Brain pericyte (primary cell): ENCODE data around the gene SIX4.
"Not testable (repeated sequence)": the region's sequence is repeated elsewhere in the genome, so short reads cannot be mapped to it uniquely, and the experiment has no call there.

Experiments used
- DNase-seq: peaks from one replicate; pipeline ENCODE4 v3.0.0-alpha.2; 2012; ENCODE audit warnings: low read depth, low spot score

Gene SIX4

DNA sequence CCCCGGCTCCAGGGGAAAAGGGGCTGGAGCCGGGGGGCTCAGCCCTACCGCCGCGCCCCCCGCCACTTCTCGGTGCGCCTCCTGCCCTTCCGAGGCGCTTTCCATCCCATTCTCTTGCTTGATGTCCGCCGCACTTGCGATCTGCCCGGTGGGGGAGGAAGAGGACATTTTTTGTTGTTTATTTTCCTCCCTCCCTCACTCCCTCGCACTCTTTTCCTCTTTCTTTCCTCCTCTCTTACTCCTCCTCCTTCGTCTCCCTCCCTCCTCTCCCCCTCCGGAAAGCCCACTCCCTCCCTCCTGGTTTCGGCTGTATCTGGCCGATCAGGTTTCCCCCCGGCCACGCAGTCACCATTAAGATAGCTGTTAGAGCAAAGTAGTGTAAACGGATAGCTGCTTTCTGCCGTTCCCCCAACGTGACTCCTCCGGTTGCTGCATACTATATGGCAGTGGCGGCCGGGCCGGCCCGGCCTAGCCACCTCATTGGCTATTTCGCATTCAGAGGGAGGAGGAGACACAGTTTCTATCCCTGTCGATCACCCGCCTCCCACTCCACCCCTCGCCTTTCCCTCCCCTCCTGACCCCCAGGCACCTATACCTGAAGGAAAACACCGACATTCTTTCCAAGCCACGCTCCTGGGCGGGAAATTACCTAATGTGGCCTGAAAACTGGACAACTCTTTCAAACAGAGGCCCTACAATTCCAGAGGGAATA is at the start of gene SIX4:
SIX4 (minus strand) TSS at position 445 of the 712 bp plus-strand sequence; CDS start at position 168, 277 bp downstream.
- DNase-seq = no peak

DNA sequence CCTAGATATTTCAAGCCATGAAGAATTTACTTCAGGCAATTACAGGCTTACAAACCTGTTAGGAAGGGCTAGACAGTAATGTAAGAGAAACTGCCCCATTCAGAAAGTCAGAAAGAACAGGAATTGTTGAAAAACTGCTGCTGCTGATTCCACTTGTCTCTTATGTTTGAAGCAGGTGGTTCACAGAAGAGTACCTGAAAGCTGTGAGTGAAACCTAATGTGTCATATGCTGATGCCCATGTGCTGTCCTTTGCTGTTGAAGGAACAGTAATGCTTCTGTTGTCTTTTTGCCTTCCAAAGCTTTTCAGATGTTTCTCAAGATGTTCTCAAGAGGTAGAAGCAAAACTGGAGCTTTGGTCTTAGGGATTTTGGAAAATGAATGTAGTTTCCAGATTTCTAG is 49.4 kb upstream of the SIX4 start:
- no peak for DNase-seq

DNA sequence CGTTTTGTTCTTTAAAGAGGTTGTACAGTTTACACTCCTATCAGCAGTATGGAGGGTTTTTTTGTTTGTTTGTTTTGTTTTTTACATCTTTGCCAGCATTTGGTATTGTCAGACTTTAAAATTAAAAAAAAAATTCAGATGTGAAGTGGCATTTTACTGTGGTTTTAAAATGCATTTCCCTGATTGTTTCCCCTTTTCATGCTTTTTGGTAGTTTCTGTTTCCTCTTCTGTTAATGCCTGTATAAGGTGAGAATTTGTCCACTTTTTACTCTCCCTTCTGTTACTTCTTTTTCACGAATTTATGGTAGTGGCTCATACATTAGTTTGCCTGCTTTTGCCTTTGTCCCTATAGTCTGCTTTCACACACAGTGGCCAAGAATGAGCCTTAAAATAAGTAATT is 47.0 kb upstream of the SIX4 start:
- no peak for DNase-seq

DNA sequence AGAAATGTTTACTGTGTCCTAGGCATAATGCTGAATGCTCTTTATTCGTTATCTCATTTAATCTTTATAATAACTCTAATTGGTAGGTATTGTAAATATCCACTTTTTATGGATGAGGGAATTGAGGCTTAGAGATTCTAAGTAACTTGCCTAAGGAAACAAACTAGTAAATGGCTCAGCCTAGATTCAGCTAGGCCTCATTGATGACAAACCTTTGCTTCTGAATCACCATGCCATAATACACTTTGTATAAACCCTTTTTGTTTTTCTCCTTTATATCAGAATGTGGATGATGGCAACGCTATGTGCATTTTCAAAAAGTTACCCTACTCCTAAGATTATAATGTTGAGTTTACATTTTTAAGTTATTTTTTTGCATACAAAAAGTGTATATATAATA is 44.5 kb upstream of the SIX4 start:
- no peak for DNase-seq

DNA sequence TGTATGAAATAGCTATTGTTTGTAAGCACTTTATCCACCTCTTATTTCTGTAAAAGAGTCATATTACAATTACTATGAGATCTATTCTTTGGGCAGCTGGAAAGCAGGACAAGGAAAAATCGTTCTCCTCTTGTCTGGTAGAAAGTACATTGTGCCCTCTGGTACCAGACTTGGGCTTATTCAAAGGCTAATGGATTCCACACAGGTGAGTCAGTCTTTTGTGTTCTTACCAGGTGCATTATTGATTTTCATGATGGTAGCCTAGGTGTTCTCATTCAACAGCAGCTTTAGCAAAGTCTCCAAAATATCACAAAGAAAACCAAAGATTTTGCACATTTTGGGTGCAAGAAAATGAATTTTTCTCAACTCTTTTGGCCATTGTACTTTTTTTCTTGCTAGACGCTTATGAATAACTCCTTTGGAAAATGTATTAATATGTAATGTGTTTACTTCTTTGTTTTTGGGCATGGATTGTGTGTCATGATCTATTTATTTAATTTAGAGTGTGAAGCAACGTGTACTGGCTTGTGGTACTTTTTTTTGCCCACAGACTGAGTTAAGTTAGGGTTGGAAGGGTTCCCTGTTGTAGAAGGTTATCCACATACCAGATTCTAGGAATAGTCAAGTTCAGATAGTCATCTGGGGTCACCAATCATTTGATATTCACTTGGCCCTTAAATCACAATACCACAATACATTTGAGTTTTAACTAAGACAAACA is 36.7 kb upstream of the SIX4 start:
- no peak for DNase-seq

DNA sequence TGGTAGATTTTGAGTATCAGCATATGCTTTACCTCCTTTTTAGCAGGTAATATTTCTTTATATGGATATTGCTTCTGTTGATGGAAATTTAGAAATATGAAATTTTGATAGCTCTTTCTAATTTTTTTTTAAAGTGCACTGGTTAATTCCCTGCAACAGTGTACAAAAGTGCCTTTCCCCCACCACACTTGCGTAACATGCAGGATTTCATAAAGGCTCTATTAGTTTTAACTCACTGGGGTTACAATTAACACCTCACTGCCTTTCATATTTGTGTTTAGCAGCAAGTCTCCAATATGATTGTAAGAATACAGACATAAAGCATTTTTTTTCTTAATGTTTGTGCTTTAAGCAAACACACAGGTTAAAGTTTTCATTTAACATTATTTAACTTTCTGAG is 36.1 kb upstream of the SIX4 start:
- no peak for DNase-seq

DNA sequence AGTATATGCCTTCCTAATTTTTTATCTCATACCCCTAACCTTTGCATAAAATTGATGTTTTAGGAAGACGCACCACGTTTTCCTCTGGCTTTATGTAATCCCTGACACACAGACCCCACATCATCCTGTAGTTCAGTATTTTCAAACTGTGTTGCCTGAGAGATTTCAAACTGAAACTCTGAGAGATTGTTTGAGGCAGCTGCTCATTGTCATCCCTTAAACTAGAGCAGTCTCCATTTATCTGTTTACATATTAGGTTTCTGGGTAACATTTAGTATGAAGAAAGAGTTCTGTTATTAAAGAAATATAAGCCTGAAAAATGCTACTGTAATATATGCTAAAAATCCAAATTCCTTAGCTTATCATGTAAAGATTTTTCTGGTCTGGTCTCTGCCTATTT is 34.7 kb upstream of the SIX4 start:
- no peak for DNase-seq

DNA sequence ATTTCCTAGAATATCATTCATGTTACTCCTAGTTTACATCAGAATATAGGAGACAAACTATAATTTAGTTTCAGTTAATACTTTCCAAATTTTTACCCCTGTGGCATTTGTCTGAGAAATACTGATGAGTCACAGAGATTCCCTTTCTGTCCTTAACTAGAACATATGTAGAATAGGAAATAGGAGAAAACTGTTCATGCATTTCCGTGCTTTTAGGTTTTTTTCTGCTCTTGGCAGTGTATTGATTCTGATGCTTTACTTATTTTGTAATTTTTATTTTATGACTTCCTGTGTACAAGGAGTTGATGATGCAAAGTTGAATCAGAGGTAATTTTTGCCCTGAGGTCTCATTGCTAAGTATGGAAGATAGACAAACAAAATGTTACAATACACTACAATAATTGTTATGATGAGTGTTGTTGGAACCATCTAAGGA is 33.4 kb upstream of the SIX4 start:
- no peak for DNase-seq

DNA sequence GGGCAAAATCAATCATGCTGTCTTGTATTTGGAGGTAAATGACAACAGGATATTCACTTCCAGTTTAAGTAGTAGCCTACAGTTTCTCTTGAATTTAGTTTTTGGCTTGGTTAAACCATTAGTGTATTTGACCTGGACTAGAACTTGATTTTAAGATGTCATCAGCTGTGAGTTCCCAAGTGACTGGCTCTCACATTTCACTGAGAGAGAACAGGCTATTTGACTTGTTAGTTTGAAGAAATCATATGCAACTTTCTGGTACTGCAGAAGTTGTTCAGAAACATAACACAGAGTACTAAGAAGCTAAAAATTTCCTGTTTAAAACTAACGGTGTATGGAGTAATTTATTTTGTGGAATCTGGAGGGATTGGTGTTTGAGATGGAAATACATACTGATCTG is 32.7 kb upstream of the SIX4 start:
- DNase-seq = no peak

DNA sequence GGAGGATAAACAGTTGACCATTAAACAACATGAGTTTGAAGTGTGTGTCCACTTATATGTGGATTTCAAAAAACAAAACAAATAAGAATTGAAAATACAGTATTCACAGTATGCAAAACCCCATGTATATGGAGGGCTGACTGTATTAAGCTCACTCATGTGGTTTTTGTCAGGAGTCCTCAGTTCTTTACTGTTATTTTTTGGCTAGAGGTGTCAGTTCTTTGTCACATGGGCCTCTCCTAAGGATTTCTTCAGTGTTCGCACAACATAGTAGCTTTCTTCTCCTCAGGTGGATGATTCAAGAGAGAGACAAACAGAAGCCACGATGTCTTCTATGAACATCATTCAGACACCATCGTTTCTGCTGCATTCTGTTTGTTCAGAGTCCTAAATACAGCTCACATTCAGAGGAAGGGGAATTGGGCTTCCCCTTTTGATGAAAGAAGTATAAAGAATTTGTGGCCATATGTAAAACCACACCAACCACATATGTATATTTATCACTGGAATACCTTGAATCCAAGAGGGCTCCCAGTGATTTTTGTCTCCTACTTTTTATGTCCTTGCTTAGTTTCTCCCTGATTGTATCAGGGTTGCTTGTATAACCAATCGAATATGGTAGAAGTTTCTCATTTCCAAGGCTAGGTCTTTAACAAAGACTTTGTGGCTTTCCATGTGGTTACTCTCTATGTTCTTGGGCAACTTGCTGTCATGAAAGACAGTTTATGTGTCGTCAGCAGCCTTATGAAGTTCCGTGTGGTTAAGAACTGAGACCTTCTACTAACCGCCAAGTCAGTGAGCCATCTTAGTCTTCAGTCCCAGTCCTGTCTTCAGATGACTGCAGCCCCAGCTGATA is 29.3 kb upstream of the SIX4 start:
- DNase-seq = no peak

DNA sequence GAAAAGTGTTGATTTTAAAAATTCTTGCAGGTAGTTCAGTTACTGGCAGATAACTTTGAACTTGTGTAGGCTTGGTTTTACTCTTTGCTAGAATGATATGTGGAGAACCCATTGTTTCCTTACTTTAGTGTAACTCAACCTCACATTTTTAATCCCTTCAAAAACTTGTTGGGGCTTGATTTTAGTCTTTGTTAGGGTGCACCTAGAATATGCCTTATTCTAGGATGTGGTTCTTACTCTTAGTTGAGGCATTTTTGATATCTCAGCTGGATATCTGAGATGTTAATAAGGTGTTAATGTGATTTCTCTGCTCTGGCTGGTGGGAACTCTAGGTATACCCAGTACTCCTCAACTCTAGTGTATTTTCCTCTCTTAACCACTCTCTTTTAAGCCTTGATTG is 20.4 kb upstream of the SIX4 start:
- no peak for DNase-seq

DNA sequence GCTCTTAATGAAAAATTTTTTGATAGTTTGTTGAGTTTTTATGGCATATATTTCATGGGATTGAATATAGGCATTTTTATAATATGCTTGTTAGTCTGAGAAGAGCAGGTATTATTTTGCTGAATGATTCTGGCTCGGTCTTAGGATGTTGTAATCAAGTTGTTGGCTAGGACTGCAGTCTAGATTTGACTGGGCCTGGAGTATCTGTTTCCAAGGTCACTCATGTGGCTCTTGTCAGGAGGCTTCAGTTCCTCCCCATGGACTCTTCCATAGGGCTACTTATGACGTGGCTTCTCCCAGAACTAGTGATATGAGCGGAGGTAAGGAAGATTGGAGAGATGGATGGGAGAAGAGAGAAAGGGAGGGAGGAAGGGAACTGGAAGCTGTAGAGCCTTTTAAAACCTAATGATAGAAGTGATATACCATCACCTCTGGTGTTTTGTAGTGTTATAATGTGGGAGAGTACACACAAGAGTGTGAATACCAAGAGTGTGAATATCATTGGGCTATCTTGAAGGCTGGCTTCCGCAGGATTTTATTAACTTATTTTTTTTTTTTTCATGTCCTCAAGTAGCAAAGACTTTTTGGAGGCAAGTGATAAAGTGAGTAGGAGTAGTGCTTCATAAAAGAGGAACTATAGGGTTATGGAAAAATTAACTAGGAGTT is 14.8 kb upstream of the SIX4 start:
- DNase-seq = no peak

DNA sequence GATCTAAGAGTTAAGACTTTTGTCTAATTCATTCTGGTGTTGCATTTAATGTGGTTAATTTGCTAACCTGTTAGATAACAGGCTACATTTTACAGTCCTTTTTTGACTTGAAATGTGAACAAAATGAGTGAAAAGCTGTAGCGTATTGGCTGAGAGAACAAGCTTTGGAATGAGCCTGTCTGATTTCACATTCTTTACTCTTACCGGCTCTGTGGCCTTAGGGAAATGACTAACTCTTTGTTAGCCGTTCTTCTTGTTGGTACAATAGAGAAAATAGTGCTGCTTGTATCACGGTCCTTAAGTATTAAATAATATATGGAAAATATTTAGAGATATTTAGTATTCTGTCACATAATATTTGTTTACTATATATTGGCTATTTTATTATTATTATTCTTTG is 12.3 kb upstream of the SIX4 start:
- DNase-seq = no peak

DNA sequence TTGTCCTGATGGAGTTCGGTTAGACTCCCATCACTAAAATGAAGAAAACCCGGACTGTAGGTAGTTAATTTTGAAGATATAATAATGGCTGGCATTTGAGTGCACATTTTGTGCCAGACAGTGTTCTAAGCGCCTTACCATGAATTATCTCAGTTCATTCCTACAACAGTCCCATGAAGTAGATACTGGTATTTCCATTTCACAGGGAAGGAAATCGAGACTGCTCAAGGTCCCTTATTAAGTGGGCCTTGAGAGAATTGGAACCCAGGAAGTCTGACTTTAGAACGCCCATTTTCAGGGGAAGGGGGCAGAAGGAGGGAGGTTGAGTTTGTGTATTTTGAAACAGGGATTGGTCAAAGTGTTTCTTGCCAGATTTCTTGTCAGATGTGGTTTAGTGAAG is 11.3 kb upstream of the SIX4 start:
- DNase-seq = no peak

DNA sequence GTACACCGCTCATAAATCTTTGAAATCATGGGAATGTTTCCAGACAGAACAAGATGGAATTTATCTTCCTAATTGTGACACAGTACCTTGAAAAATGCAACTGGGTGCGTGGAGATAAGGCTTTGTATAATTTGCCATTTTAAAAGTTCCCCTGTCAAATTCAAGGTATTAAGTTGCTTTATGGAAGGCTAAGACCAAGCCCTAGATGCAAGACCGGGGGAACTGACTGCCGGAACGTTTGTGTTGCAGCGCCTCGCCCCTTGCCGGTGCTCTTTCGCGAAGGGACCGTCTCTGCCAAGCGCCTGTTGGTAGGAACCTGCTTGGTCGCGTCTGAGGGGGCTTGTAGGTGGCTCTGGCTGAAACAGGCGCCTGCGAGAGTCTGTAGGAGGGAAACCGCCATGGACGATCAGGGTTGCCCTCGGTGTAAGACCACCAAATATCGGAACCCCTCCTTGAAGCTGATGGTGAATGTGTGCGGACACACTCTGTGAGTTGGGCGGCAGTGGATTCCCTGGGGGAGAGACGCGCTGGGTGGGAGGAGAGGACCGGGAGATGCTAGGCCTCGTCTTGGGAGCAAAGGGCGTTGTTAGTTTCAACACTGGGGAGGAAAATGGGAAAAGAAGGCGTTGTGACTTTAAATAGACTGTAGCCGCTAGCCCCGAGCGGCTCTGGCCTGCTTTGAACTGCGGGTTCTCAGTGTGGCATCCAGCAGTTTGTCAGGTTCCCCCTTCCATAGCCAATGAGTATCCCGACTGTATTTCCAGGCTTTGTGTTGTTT is 10.5 kb upstream of the SIX4 start, which contains the start of gene MNAT1:
MNAT1 (plus strand) TSS at position 297 of the 778 bp plus-strand sequence; CDS start at position 399, 102 bp downstream.
- no peak for DNase-seq

DNA sequence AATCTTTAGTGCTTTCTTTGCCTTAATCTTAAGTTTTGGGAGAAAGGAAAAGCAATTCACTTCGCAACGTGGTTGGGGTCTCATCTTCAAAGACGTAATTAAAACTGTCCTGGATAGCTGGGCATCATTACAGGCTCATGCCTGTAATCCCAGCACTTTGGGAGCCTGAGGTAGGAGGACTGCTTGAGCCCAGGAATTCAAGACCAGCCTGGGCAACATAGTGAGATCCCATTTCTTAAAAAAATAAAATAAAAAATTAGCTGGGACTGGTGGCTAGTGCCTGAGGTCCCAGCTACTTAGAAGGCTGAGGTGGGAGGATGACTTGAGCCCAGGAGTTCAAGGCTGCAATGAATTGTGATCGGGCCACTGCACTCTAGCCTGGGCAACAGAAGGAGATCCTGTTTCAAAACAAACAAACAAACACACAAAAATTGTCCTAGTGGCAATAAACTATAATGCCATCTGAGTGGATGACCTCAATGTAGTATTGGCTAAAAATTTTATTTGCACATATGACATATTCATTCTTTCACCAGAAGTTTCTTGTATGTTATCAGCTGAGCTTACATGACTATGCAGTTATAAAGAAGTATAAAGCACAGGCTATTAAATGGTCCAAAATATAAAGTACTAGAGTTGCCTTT is 8.8 kb upstream of the SIX4 start:
- no peak for DNase-seq

DNA sequence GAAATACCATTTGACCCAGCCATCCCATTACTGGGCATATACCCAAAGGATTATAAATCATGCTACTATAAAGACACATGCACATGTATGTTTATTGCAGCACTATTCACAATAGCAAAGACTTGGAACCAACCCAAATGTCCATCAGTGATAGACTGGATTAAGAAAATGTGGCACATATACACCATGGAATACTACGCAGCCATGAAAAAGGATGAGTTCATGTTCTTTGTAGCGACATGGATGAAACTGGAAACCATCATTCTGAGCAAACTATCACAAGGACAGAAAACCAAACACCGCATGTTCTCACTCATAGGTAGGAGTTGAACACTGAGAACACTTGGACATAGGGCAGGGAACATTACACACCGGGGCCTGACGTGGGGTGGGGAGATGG is 7.1 kb upstream of the SIX4 start:
- not testable (repeated sequence) for DNase-seq

DNA sequence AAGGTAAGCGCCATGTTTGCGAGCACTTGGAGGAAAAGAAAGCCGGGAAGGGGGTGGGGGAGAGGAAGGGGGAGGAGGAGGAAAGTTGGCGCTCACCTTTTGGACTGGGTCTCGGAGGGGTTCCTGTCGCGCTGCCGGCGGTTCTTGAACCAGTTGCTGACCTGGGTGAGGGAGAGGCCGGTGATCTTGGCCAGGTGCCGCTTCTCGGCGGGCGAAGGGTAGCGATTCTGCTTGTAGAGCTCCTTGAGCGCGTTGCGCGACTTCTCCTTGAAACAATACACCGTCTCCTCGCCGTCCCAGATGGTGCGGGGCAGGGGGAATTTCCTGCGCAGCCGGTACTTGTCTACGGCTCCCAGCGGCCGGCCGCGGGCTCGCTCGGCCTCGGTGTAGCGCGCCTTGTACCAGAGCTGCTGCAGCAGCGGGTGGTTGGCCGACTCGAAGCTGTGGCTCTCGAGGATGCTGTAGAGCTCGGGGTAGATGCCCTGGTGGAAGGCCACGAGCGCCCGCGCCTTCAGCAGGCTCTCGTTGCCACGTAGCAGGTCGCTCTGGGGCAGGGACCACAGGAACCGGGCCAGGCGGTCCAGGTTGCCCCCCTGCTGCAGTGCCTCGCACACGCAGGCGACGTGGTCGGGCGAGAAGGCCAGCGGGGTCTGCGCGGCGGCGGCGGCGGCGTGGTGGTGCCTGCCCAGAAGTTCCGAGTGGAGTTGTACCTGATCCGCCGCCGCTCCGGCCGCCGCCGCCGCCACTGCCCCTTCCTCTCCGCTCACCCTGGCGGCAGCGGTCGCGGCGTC is 840 bp downstream of the SIX4 start:
- DNase-seq = no peak

DNA sequence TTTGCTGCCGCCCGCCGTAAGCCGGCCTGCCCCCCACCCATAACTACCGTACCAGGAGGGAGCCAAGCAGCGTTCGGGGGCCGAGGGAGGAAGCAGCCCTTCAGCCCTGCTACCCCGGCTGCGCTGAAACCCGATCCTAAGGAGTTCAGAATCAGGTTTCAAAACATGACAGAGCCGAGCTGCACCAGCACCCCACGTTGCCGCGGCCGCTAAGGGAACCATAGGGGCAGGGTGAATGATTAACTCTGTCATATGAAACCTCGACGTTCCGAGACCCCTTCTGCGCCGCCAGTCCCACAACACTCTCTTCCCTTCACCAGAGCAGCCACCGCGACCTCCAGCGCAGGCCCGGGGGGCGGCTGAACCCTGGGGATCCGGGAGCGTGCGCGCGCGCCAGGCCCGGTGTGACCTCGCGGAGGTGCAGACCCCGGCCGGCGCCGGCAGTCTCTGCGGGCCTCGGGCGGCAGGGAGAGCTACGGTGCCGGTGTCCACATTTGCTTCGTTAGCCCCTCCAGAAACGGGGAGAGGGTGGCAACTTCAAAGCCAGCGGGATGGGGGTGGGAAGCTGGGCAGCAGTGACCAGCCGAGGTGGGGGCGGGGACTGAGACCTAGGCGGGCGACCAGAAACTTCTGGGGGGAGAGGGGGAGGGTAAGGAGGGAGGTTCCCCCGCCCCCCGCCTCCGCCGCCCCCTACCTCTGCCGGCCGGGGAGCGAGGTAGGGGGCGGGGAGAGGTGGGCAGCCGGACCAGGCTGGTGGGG is 1.6 kb downstream of the SIX4 start:
- no peak for DNase-seq
